HG03175 (cell line): ENCODE measurements around the gene OR4D9.
"Not testable (repeated sequence)": the region's sequence is repeated elsewhere in the genome, so short reads cannot be mapped to it uniquely, and the experiment has no call there.

ENCODE experiments used
- ATAC-seq: cut with Tn5 transposase; IDR thresholded peaks from one replicate; pipeline ENCODE4 v1.9.1; 2021; ENCODE audit warnings: mild to moderate bottlenecking, moderate library complexity; ENCODE audit not compliant: unreplicated experiment

Gene OR4D9

GRCh38 chr11:59510941-59511589 lies at the start of gene OR4D9:
Gene OR4D9, plus strand, starts transcription at chr11:59511539. Its CDS starts 3,374 bp downstream, at chr11:59514913.
- no peak for ATAC-seq

- ATAC-seq: no peak
These were observed 48.1 kb upstream of the OR4D9 start for GRCh38 chr11:59463190-59463641.

- ATAC-seq: no peak
These were observed 38.3 kb upstream of the OR4D9 start, which contains the start of gene OR4D10 for GRCh38 chr11:59473015-59473414. Gene OR4D10, plus strand, starts transcription at chr11:59473315. Its CDS starts 4,115 bp downstream, at chr11:59477430.

GRCh38 chr11:59475176-59475575 lies 36.2 kb upstream of the OR4D9 start:
- no peak for ATAC-seq

GRCh38 chr11:59479906-59480305 lies 31.4 kb upstream of the OR4D9 start:
- no peak for ATAC-seq

- no peak for ATAC-seq
These were observed 31.0 kb upstream of the OR4D9 start for GRCh38 chr11:59480359-59480758.

GRCh38 chr11:59501931-59502330 lies 9.4 kb upstream of the OR4D9 start:
- ATAC-seq: no peak

GRCh38 chr11:59503276-59503675 lies 8.1 kb upstream of the OR4D9 start, which contains the start of gene OR4D11:
Gene OR4D11, plus strand, starts transcription at chr11:59503576. Its CDS starts 0 bp downstream, at chr11:59503576.
- ATAC-seq: no peak

GRCh38 chr11:59511675-59512074 lies 336 bp downstream of the OR4D9 start:
- ATAC-seq: no peak

- not testable (repeated sequence) for ATAC-seq
These were observed 8.8 kb downstream of the OR4D9 start for GRCh38 chr11:59520139-59520538.

- ATAC-seq: no peak
These were observed 9.4 kb downstream of the OR4D9 start for GRCh38 chr11:59520741-59521140.

- ATAC-seq: no peak
These were observed 12.2 kb downstream of the OR4D9 start for GRCh38 chr11:59523541-59523940.

GRCh38 chr11:59528711-59529110 lies 17.4 kb downstream of the OR4D9 start:
- ATAC-seq: no peak

- no peak for ATAC-seq
These were observed 21.3 kb downstream of the OR4D9 start for GRCh38 chr11:59532620-59533019.

GRCh38 chr11:59534676-59535075 lies 23.3 kb downstream of the OR4D9 start:
- no peak for ATAC-seq

- ATAC-seq: no peak
These were observed 30.9 kb downstream of the OR4D9 start for GRCh38 chr11:59542142-59542810.

- not testable (repeated sequence) for ATAC-seq
These were observed 32.4 kb downstream of the OR4D9 start for GRCh38 chr11:59543713-59544112.

GRCh38 chr11:59544869-59545178 lies 33.5 kb downstream of the OR4D9 start:
- ATAC-seq: no peak

GRCh38 chr11:59545179-59546020 lies 34.1 kb downstream of the OR4D9 start:
- no peak for ATAC-seq

- not testable (repeated sequence) for ATAC-seq
These were observed 36.4 kb downstream of the OR4D9 start for GRCh38 chr11:59547605-59548308.

- no peak for ATAC-seq
These were observed 36.9 kb downstream of the OR4D9 start for GRCh38 chr11:59548309-59548656.
